ENCODE results near the gene SP3.

Gene SP3

DNA sequence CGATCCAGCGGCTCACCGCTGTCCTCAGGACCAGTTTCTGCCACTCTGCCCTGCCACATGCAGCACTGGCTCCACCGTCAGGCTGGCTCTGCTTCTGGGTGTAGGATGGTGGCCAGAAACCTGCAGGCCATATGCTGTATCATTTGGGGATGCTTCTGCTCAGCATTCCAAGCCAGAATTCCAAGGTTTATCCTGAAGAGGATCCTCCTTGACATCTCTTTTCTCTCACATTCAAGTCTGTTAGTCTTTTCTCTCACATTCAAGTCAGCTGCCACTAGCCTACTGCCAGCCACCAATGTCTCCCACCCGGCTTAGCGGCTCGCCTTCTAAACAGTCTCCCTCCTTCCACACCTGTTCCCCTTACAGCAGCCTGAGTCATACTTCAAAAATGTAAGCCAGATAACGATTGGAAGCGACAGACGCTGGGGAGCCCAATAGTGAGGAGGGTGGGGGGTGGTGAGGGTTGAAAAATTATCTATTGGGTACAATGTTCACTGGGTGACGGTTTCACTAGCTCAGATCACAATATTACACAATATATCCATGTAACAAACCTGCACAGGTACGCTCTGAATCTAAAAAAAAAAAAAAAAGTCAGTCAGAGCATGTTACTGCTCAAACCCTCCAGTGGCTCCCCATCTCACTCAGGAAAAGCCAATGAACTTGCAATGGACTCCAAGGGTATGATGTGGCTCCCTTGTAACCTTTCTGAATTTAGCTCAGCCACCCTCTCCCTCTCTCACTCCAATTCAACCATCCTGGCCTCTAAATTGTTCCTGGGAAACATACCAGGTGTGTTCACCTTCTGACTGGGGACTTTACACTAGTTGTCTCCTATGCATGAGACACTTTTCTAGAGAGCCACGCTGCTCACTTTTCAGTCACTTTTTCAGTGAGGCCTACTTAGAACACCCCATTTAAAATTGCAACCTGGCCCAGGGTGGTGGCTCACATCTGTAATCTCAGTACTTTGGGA, 38.8 kb upstream of the SP3 start:
- TF ChIP-seq, protein P1, sequence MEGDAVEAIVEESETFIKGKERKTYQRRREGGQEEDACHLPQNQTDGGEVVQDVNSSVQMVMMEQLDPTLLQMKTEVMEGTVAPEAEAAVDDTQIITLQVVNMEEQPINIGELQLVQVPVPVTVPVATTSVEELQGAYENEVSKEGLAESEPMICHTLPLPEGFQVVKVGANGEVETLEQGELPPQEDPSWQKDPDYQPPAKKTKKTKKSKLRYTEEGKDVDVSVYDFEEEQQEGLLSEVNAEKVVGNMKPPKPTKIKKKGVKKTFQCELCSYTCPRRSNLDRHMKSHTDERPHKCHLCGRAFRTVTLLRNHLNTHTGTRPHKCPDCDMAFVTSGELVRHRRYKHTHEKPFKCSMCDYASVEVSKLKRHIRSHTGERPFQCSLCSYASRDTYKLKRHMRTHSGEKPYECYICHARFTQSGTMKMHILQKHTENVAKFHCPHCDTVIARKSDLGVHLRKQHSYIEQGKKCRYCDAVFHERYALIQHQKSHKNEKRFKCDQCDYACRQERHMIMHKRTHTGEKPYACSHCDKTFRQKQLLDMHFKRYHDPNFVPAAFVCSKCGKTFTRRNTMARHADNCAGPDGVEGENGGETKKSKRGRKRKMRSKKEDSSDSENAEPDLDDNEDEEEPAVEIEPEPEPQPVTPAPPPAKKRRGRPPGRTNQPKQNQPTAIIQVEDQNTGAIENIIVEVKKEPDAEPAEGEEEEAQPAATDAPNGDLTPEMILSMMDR (IDR thresholded peaks at IDR 0.05; ENCODE audit: low read depth, low read length): peak; percentile 46
- no peak for TF ChIP-seq EZH2phosphoT487 (IDR thresholded peaks at IDR 0.05; ENCODE audit: low read depth)
- H3K4me3 ChIP-seq (ENCODE audit: low read length): no peak overlapping the region
- peaks cover 18% of the 10 kb centered on the region for H3K4me1 ChIP-seq (ENCODE audit: low read length)
- H3K36me3 ChIP-seq (replicated peaks; ENCODE audit: low read depth, low read length): no peaks in the 10 kb centered on the region
- no peak overlapping the region for H2AFZ ChIP-seq (ENCODE audit: low read depth, low read length)
- H3K79me2 ChIP-seq (ENCODE audit: low read length): no peaks in the 10 kb centered on the region
- no peak overlapping the region for H3K27ac ChIP-seq (ENCODE audit: low read length)
- H4K20me1 ChIP-seq (ENCODE audit: insufficient read depth, low read length): no peaks in the 10 kb centered on the region
- H3K4me2 ChIP-seq (ENCODE audit: low read length): no peak overlapping the region
- H3K9me3 ChIP-seq (ENCODE audit: insufficient read depth, low read length): no peaks in the 10 kb centered on the region
- H3K9ac ChIP-seq (ENCODE audit: low read length): no peak overlapping the region
- H3K27me3 ChIP-seq (ENCODE audit: low read depth, low read length): no peaks in the 10 kb centered on the region

DNA sequence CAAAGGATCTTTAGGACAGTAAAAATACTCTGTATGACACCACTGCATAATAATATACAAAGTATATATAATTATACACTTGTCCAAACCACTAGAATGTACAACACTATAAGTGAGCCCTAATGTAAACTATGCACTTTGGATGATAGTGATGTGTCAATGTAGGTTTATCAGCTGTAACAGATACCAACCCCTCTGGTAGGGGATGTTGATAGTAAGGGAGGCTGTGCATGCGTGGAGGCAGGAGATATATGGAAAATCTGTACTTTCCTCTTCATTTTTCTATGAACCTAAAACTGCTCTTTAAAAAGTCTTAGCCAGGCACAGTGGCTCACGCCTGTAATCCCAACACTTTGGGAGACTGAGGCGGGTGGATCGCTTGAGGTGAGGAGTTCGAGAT, 37.5 kb upstream of the SP3 start:
- H3K4me3 ChIP-seq (ENCODE audit: low read length): no peak overlapping the region
- H3K27ac ChIP-seq (ENCODE audit: low read length): no peak overlapping the region
- no peak overlapping the region for H2AFZ ChIP-seq (ENCODE audit: low read depth, low read length)
- no peaks in the 10 kb centered on the region for H3K9me3 ChIP-seq (ENCODE audit: insufficient read depth, low read length)
- no peaks in the 10 kb centered on the region for H3K36me3 ChIP-seq (replicated peaks; ENCODE audit: low read depth, low read length)
- no peaks in the 10 kb centered on the region for H4K20me1 ChIP-seq (ENCODE audit: insufficient read depth, low read length)
- no peaks in the 10 kb centered on the region for H3K79me2 ChIP-seq (ENCODE audit: low read length)
- H3K4me2 ChIP-seq (ENCODE audit: low read length): no peak overlapping the region
- no peak overlapping the region for H3K9ac ChIP-seq (ENCODE audit: low read length)
- TF ChIP-seq, protein P1 (IDR thresholded peaks at IDR 0.05; ENCODE audit: low read depth, low read length): no peak
- TF ChIP-seq EZH2phosphoT487 (IDR thresholded peaks at IDR 0.05; ENCODE audit: low read depth): no peak
- H3K4me1 ChIP-seq (ENCODE audit: low read length): peaks cover 22% of the 10 kb centered on the region
- H3K27me3 ChIP-seq (ENCODE audit: low read depth, low read length): no peaks in the 10 kb centered on the region

DNA sequence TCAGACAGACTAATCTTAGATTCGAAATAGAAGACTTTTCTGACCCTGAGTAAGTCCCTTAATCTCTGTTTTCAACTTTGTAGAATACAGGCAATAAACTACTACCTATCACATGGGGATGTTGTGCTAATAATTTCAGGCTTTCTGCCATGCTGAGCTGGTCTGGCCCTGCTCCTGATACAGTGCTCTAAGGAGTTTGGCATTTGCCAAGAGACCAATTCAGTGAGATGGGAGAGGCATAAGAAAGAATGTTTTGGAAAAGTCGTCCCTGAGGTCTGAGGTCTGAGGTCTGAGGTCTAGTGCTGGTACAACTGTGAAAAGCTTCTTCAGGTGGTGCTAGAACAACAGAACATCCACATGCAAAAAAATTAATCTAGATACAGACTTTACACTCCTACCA, 35.9 kb upstream of the SP3 start:
- TF ChIP-seq EZH2phosphoT487 (IDR thresholded peaks at IDR 0.05; ENCODE audit: low read depth): no peak
- TF ChIP-seq, protein P1 (IDR thresholded peaks at IDR 0.05; ENCODE audit: low read depth, low read length): no peak
- H3K4me2 ChIP-seq (ENCODE audit: low read length): no peak overlapping the region
- no peak overlapping the region for H3K27ac ChIP-seq (ENCODE audit: low read length)
- H3K9ac ChIP-seq (ENCODE audit: low read length): no peak overlapping the region
- H4K20me1 ChIP-seq (ENCODE audit: insufficient read depth, low read length): no peaks in the 10 kb centered on the region
- H3K79me2 ChIP-seq (ENCODE audit: low read length): no peaks in the 10 kb centered on the region
- peaks cover 36% of the 10 kb centered on the region for H3K4me1 ChIP-seq (ENCODE audit: low read length)
- no peaks in the 10 kb centered on the region for H3K36me3 ChIP-seq (replicated peaks; ENCODE audit: low read depth, low read length)
- H3K9me3 ChIP-seq (ENCODE audit: insufficient read depth, low read length): 0 out of 2 replicates have a peak, but pooled peaks cover 4% of the 10 kb centered on the region
- H2AFZ ChIP-seq (ENCODE audit: low read depth, low read length): no peak overlapping the region
- no peaks in the 10 kb centered on the region for H3K27me3 ChIP-seq (ENCODE audit: low read depth, low read length)
- H3K4me3 ChIP-seq (ENCODE audit: low read length): no peak overlapping the region

DNA sequence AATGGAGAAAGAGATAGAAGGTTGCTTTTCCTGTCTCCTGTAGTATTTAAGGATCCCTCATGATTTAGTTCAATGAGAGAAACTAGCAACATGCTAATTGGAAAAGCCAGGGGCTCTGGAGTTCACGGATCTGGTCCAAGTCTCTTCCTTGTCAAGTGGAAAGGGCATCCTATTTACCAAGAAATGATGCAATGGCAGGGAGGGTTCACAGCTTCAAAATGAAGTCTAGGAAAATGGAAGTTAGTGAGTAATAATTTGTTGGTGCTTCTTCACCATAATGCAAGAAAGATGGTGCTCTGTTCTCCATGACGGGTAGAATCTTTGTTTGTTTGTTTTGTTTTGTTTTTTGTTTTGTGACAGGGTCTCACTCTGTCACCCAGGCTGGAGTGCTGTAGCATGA, 34.6 kb upstream of the SP3 start:
- Histone ChIP-seq H3K9ac (ENCODE audit: low read length) (no peak overlapping the region), H2AFZ (ENCODE audit: low read depth, low read length) (no peak overlapping the region), H3K36me3 (replicated peaks; ENCODE audit: low read depth, low read length) (no peaks in the 10 kb centered on the region), H3K4me2 (ENCODE audit: low read length) (no peak overlapping the region), H3K4me3 (ENCODE audit: low read length) (no peak overlapping the region), H3K79me2 (ENCODE audit: low read length) (no peaks in the 10 kb centered on the region), H3K9me3 (ENCODE audit: insufficient read depth, low read length) (0 out of 2 replicates have a peak, but pooled peaks cover 4% of the 10 kb centered on the region), H3K4me1 (ENCODE audit: low read length) (peaks cover 23% of the 10 kb centered on the region), H4K20me1 (ENCODE audit: insufficient read depth, low read length) (no peaks in the 10 kb centered on the region), H3K27ac (ENCODE audit: low read length) (no peak overlapping the region), H3K27me3 (ENCODE audit: low read depth, low read length) (no peaks in the 10 kb centered on the region)
- TF ChIP-seq, protein P1 (IDR thresholded peaks at IDR 0.05; ENCODE audit: low read depth, low read length): no peak
- no peak for TF ChIP-seq EZH2phosphoT487 (IDR thresholded peaks at IDR 0.05; ENCODE audit: low read depth)
